Central memory CD8-positive, alpha-beta T cell (primary cell): ENCODE measurements around the gene TANGO6.
"Not testable (repeated sequence)": the region's sequence is repeated elsewhere in the genome, so short reads cannot be mapped to it uniquely, and the experiment has no call there.

Experiments
- ATAC-seq: fragments of 150-1000 bp; cut with Tn5 transposase; replicated peaks from 2 replicates; pipeline ENCODE4 v1.10.0; 2022; ENCODE audit warnings: mild to moderate bottlenecking, moderate FRiP score, moderate number of reproducible peaks; ENCODE audit not compliant: poor library complexity, severe bottlenecking; ENCODE audit errors: extremely low read depth
- DNase-seq, 2 donors: peaks; one replicate each; pipeline ENCODE4 v3.0.0; 2021; ENCODE audit warnings: low spot score in 2 of 2
- H3K27ac Mint-ChIP-seq: one replicate; pipeline ENCODE4 v1.8.0; 2022; ENCODE audit warnings: low read depth, mild to moderate bottlenecking, moderate library complexity, mixed read lengths
- H3K27me3 Mint-ChIP-seq: one replicate; pipeline ENCODE4 v1.8.0; 2022; ENCODE audit warnings: mixed read lengths
- H3K36me3 Mint-ChIP-seq: one replicate; pipeline ENCODE4 v1.8.0; 2022; ENCODE audit warnings: mild to moderate bottlenecking, moderate library complexity, mixed read lengths; ENCODE audit not compliant: insufficient read depth
- H3K4me1 Mint-ChIP-seq: one replicate; pipeline ENCODE4 v1.8.0; 2022; ENCODE audit warnings: mixed read lengths
- H3K4me3 Mint-ChIP-seq: one replicate; pipeline ENCODE4 v1.8.0; 2022; ENCODE audit warnings: mild to moderate bottlenecking, moderate library complexity, mixed read lengths
- H3K9me3 Mint-ChIP-seq: one replicate; pipeline ENCODE4 v1.8.0; 2022; ENCODE audit warnings: mixed read lengths

The TANGO6 gene

GRCh38 chr16:68839831-68840230, 3.5 kb upstream of the TANGO6 start:
- Mint-ChIP-seq H3K4me1 (peaks cover 16% of the 10 kb centered on the region), H3K36me3 (peaks cover 5% of the 10 kb centered on the region), H3K4me3 (no peak overlapping the region), H3K27me3 (no peaks in the 10 kb centered on the region), H3K9me3 (no peaks in the 10 kb centered on the region), H3K27ac (no peak overlapping the region)
- no peak for ATAC-seq
- no peak for DNase-seq

GRCh38 chr16:68842964-68843481, 308 bp upstream of the TANGO6 start:
- not testable (repeated sequence) for H3K27me3 Mint-ChIP-seq, H3K9me3 Mint-ChIP-seq, H3K36me3 Mint-ChIP-seq, ATAC-seq, DNase-seq
- Mint-ChIP-seq H3K4me3 (peak overlapping the region; percentile 92), H3K27ac (peak overlapping the region; percentile 91), H3K4me1 (peaks cover 27% of the 10 kb centered on the region)

- no peak for DNase-seq
- Mint-ChIP-seq H3K36me3 (peaks cover 5% of the 10 kb centered on the region), H3K9me3 (no peaks in the 10 kb centered on the region), H3K27ac (peak overlapping the region; percentile 91), H3K27me3 (no peaks in the 10 kb centered on the region), H3K4me3 (peak overlapping the region; percentile 92), H3K4me1 (peaks cover 29% of the 10 kb centered on the region)
- no peak for ATAC-seq
Observed at GRCh38 chr16:68844211-68844564, 857 bp downstream of the TANGO6 start.

- H3K9me3 Mint-ChIP-seq: no peaks in the 10 kb centered on the region
- H3K27ac Mint-ChIP-seq: no peak overlapping the region
- H3K4me1 Mint-ChIP-seq: peaks cover 34% of the 10 kb centered on the region
- no peak overlapping the region for H3K4me3 Mint-ChIP-seq
- ATAC-seq (no peak), DNase-seq (no peak)
- H3K36me3 Mint-ChIP-seq: peaks cover 4% of the 10 kb centered on the region
- H3K27me3 Mint-ChIP-seq: no peaks in the 10 kb centered on the region
Observed at GRCh38 chr16:68848786-68849185, 5.5 kb downstream of the TANGO6 start.

- Mint-ChIP-seq H3K4me1 (peaks cover 25% of the 10 kb centered on the region), H3K27ac (no peak overlapping the region), H3K4me3 (no peak overlapping the region), H3K27me3 (no peaks in the 10 kb centered on the region), H3K9me3 (no peaks in the 10 kb centered on the region), H3K36me3 (peaks cover 4% of the 10 kb centered on the region)
- ATAC-seq: no peak
- DNase-seq: no peak
Observed at GRCh38 chr16:68850481-68850880, 7.2 kb downstream of the TANGO6 start.

GRCh38 chr16:68851601-68852000, 8.3 kb downstream of the TANGO6 start:
- DNase-seq: no peak
- H3K36me3 Mint-ChIP-seq: peaks cover 4% of the 10 kb centered on the region
- no peaks in the 10 kb centered on the region for H3K27me3 Mint-ChIP-seq
- H3K9me3 Mint-ChIP-seq: no peaks in the 10 kb centered on the region
- H3K27ac Mint-ChIP-seq: no peak overlapping the region
- peaks cover 29% of the 10 kb centered on the region for H3K4me1 Mint-ChIP-seq
- H3K4me3 Mint-ChIP-seq: no peak overlapping the region
- no peak for ATAC-seq

GRCh38 chr16:68857479-68857878, 14.1 kb downstream of the TANGO6 start:
- peaks cover 24% of the 10 kb centered on the region for H3K4me1 Mint-ChIP-seq
- peaks cover 17% of the 10 kb centered on the region for H3K36me3 Mint-ChIP-seq
- no peak overlapping the region for H3K27ac Mint-ChIP-seq
- DNase-seq: no peak
- H3K4me3 Mint-ChIP-seq: no peak overlapping the region
- no peaks in the 10 kb centered on the region for H3K27me3 Mint-ChIP-seq
- ATAC-seq: no peak
- no peaks in the 10 kb centered on the region for H3K9me3 Mint-ChIP-seq

GRCh38 chr16:68859828-68860227, 16.5 kb downstream of the TANGO6 start:
- Mint-ChIP-seq H3K36me3 (peaks cover 28% of the 10 kb centered on the region), H3K27ac (no peak overlapping the region), H3K27me3 (no peaks in the 10 kb centered on the region), H3K9me3 (no peaks in the 10 kb centered on the region), H3K4me1 (peaks cover 16% of the 10 kb centered on the region), H3K4me3 (no peak overlapping the region)
- DNase-seq (no peak), ATAC-seq (no peak)

GRCh38 chr16:68860978-68861892, 17.9 kb downstream of the TANGO6 start:
- H3K4me1 Mint-ChIP-seq: peaks cover 12% of the 10 kb centered on the region
- DNase-seq (no peak), ATAC-seq (no peak)
- no peaks in the 10 kb centered on the region for H3K9me3 Mint-ChIP-seq
- no peak overlapping the region for H3K4me3 Mint-ChIP-seq
- peaks cover 29% of the 10 kb centered on the region for H3K36me3 Mint-ChIP-seq
- no peaks in the 10 kb centered on the region for H3K27me3 Mint-ChIP-seq
- H3K27ac Mint-ChIP-seq: no peak overlapping the region

GRCh38 chr16:68866933-68867332, 23.6 kb downstream of the TANGO6 start:
- H3K27ac Mint-ChIP-seq: no peak overlapping the region

GRCh38 chr16:68869492-68870088, 26.3 kb downstream of the TANGO6 start:
- Mint-ChIP-seq H3K36me3 (peaks cover 39% of the 10 kb centered on the region), H3K27ac (no peak overlapping the region), H3K4me1 (no peaks in the 10 kb centered on the region), H3K9me3 (no peaks in the 10 kb centered on the region), H3K4me3 (no peak overlapping the region), H3K27me3 (no peaks in the 10 kb centered on the region)
- ATAC-seq: no peak
- DNase-seq: no peak

More at GRCh38 chr16:68866933-68867332, 23.6 kb downstream of the TANGO6 start:
- Mint-ChIP-seq H3K36me3 (peaks cover 39% of the 10 kb centered on the region), H3K4me1 (no peaks in the 10 kb centered on the region), H3K27me3 (no peaks in the 10 kb centered on the region), H3K9me3 (no peaks in the 10 kb centered on the region), H3K4me3 (no peak overlapping the region)
- DNase-seq (no peak), ATAC-seq (no peak)

- H3K4me1 Mint-ChIP-seq: no peaks in the 10 kb centered on the region
- ATAC-seq (no peak), DNase-seq (no peak)
- no peaks in the 10 kb centered on the region for H3K9me3 Mint-ChIP-seq
- H3K36me3 Mint-ChIP-seq: peaks cover 46% of the 10 kb centered on the region
- H3K4me3 Mint-ChIP-seq: no peak overlapping the region
- H3K27ac Mint-ChIP-seq: no peak overlapping the region
- no peaks in the 10 kb centered on the region for H3K27me3 Mint-ChIP-seq
Observed at GRCh38 chr16:68873635-68874471, 30.5 kb downstream of the TANGO6 start.
